ENCODE results near the gene S100A14.

S100A14 gene

GRCh38 chr1:153612755-153613331 lies 3.3 kb downstream of the S100A14 start, which contains the start of gene S100A16:
TSS of gene S100A16 (minus strand) at chr1:153613137. CDS start at chr1:153608151, 4,986 bp downstream.
- no peak for FAIRE-seq
- TF ChIP-seq PAX5 (IDR thresholded peaks at IDR 0.05; ENCODE audit: insufficient read depth, low read length, severe bottlenecking), result no peak
- no peak for TF ChIP-seq POLR2A (IDR thresholded peaks at IDR 0.05; ENCODE audit: low read depth, low read length)
- TF ChIP-seq POLR2AphosphoS5 (IDR thresholded peaks at IDR 0.05; ENCODE audit: low read depth, low read length), result no peak
- TF ChIP-seq TAF1 (IDR thresholded peaks at IDR 0.05; ENCODE audit: low read depth, low read length), result no peak
- no peak for TF ChIP-seq SPI1 (IDR thresholded peaks at IDR 0.05; ENCODE audit: low read depth, low read length)
- no peak for TF ChIP-seq POU2F2 (IDR thresholded peaks at IDR 0.05; ENCODE audit: low read depth, low read length)
- DNase-seq (ENCODE audit: insufficient read length, low spot score), result no peak

GRCh38 chr1:153612111-153612754 lies 3.9 kb downstream of the S100A14 start:
- no peak for FAIRE-seq
- DNase-seq (ENCODE audit: insufficient read length, low spot score), result no peak
- no peak for TF ChIP-seq SPI1 (IDR thresholded peaks at IDR 0.05; ENCODE audit: low read depth, low read length)
- no peak for TF ChIP-seq POU2F2 (IDR thresholded peaks at IDR 0.05; ENCODE audit: low read depth, low read length)
- no peak for TF ChIP-seq POLR2AphosphoS5 (IDR thresholded peaks at IDR 0.05; ENCODE audit: low read depth, low read length)
- TF ChIP-seq TAF1 (IDR thresholded peaks at IDR 0.05; ENCODE audit: low read depth, low read length), result no peak
- TF ChIP-seq POLR2A (IDR thresholded peaks at IDR 0.05; ENCODE audit: low read depth, low read length), result no peak
- no peak for TF ChIP-seq PAX5 (IDR thresholded peaks at IDR 0.05; ENCODE audit: insufficient read depth, low read length, severe bottlenecking)

GRCh38 chr1:153611356-153611755 lies 4.8 kb downstream of the S100A14 start:
- no peak for FAIRE-seq
- no peak for TF ChIP-seq POU2F2 (IDR thresholded peaks at IDR 0.05; ENCODE audit: low read depth, low read length)
- TF ChIP-seq SPI1 (IDR thresholded peaks at IDR 0.05; ENCODE audit: low read depth, low read length), result no peak
- no peak for TF ChIP-seq POLR2A (IDR thresholded peaks at IDR 0.05; ENCODE audit: low read depth, low read length)
- no peak for TF ChIP-seq POLR2AphosphoS5 (IDR thresholded peaks at IDR 0.05; ENCODE audit: low read depth, low read length)
- no peak for TF ChIP-seq PAX5 (IDR thresholded peaks at IDR 0.05; ENCODE audit: insufficient read depth, low read length, severe bottlenecking)
- no peak for TF ChIP-seq TAF1 (IDR thresholded peaks at IDR 0.05; ENCODE audit: low read depth, low read length)
- no peak for DNase-seq (ENCODE audit: insufficient read length, low spot score)

GRCh38 chr1:153610811-153611301 lies 5.3 kb downstream of the S100A14 start:
- no peak for FAIRE-seq
- no peak for DNase-seq (ENCODE audit: insufficient read length, low spot score)

GRCh38 chr1:153610334-153610733 lies 5.8 kb downstream of the S100A14 start:
- TF ChIP-seq SPI1 (IDR thresholded peaks at IDR 0.05; ENCODE audit: low read depth, low read length), result no peak
- FAIRE-seq, result no peak
- DNase-seq (ENCODE audit: insufficient read length, low spot score), result no peak

More at GRCh38 chr1:153610811-153611301, 5.3 kb downstream of the S100A14 start:
- TF ChIP-seq POLR2A (IDR thresholded peaks at IDR 0.05; ENCODE audit: low read depth, low read length), result no peak
- no peak for TF ChIP-seq POU2F2 (IDR thresholded peaks at IDR 0.05; ENCODE audit: low read depth, low read length)
- no peak for TF ChIP-seq SPI1 (IDR thresholded peaks at IDR 0.05; ENCODE audit: low read depth, low read length)
- no peak for TF ChIP-seq POLR2AphosphoS5 (IDR thresholded peaks at IDR 0.05; ENCODE audit: low read depth, low read length)
- TF ChIP-seq TAF1 (IDR thresholded peaks at IDR 0.05; ENCODE audit: low read depth, low read length), result no peak
- TF ChIP-seq PAX5 (IDR thresholded peaks at IDR 0.05; ENCODE audit: insufficient read depth, low read length, severe bottlenecking), result no peak

GRCh38 chr1:153609585-153609907 lies 6.6 kb downstream of the S100A14 start:
- DNase-seq (ENCODE audit: insufficient read length, low spot score), result no peak
- TF ChIP-seq PAX5 (IDR thresholded peaks at IDR 0.05; ENCODE audit: insufficient read depth, low read length, severe bottlenecking), result no peak
- no peak for TF ChIP-seq SPI1 (IDR thresholded peaks at IDR 0.05; ENCODE audit: low read depth, low read length)
- TF ChIP-seq POLR2AphosphoS5 (IDR thresholded peaks at IDR 0.05; ENCODE audit: low read depth, low read length), result no peak
- TF ChIP-seq POLR2A (IDR thresholded peaks at IDR 0.05; ENCODE audit: low read depth, low read length), result no peak
- no peak for TF ChIP-seq POU2F2 (IDR thresholded peaks at IDR 0.05; ENCODE audit: low read depth, low read length)
- no peak for TF ChIP-seq TAF1 (IDR thresholded peaks at IDR 0.05; ENCODE audit: low read depth, low read length)
- no peak for FAIRE-seq

- TF ChIP-seq SPI1 (IDR thresholded peaks at IDR 0.05; ENCODE audit: low read depth, low read length) (no peak), POLR2AphosphoS5 (IDR thresholded peaks at IDR 0.05; ENCODE audit: low read depth, low read length) (no peak), POU2F2 (IDR thresholded peaks at IDR 0.05; ENCODE audit: low read depth, low read length) (no peak), POLR2A (IDR thresholded peaks at IDR 0.05; ENCODE audit: low read depth, low read length) (no peak), TAF1 (IDR thresholded peaks at IDR 0.05; ENCODE audit: low read depth, low read length) (no peak), PAX5 (IDR thresholded peaks at IDR 0.05; ENCODE audit: insufficient read depth, low read length, severe bottlenecking) (no peak)
- DNase-seq (ENCODE audit: insufficient read length, low spot score) (no peak), FAIRE-seq (no peak)
Observed at GRCh38 chr1:153608742-153609584, 7.2 kb downstream of the S100A14 start.

GRCh38 chr1:153608089-153608682 lies 7.9 kb downstream of the S100A14 start:
- TF ChIP-seq POLR2AphosphoS5 (IDR thresholded peaks at IDR 0.05; ENCODE audit: low read depth, low read length) (no peak), POU2F2 (IDR thresholded peaks at IDR 0.05; ENCODE audit: low read depth, low read length) (no peak), TAF1 (IDR thresholded peaks at IDR 0.05; ENCODE audit: low read depth, low read length) (no peak), POLR2A (IDR thresholded peaks at IDR 0.05; ENCODE audit: low read depth, low read length) (no peak), PAX5 (IDR thresholded peaks at IDR 0.05; ENCODE audit: insufficient read depth, low read length, severe bottlenecking) (no peak)
- FAIRE-seq (no peak), DNase-seq (ENCODE audit: insufficient read length, low spot score) (no peak)

GRCh38 chr1:153607381-153607780 lies 8.7 kb downstream of the S100A14 start:
- no peak for TF ChIP-seq TAF1 (IDR thresholded peaks at IDR 0.05; ENCODE audit: low read depth, low read length)
- no peak for TF ChIP-seq PAX5 (IDR thresholded peaks at IDR 0.05; ENCODE audit: insufficient read depth, low read length, severe bottlenecking)
- no peak for TF ChIP-seq POLR2AphosphoS5 (IDR thresholded peaks at IDR 0.05; ENCODE audit: low read depth, low read length)
- no peak for TF ChIP-seq POLR2A (IDR thresholded peaks at IDR 0.05; ENCODE audit: low read depth, low read length)
- TF ChIP-seq POU2F2 (IDR thresholded peaks at IDR 0.05; ENCODE audit: low read depth, low read length), result no peak
- TF ChIP-seq SPI1 (IDR thresholded peaks at IDR 0.05; ENCODE audit: low read depth, low read length), result no peak
- no peak for FAIRE-seq
- DNase-seq (ENCODE audit: insufficient read length, low spot score), result no peak

Data from GM12891 (cell line).